Measurements from ENCODE around the gene TBC1D24. TPM values are rescaled to one million over a fixed set of nuclear protein-coding genes. Genes with fewer than 3 reads are reported as not detected.

TBC1D24 gene
- 13.2 and 16.4 TPM in 2 replicates for total RNA-seq (2012; rRNA removed)

GRCh38 chr16:2474877-2475412, at the start of gene TBC1D24:
TSS of gene TBC1D24 (plus strand) at chr16:2475127. CDS start at chr16:2496149, 21,022 bp downstream.
- H3K4me1 ChIP-seq (ENCODE audit: control insufficient read depth, insufficient read depth, low read length) = peaks cover 30% of the 10 kb centered on the region
- H3K36me3 ChIP-seq (ENCODE audit: insufficient read depth, low read length) = no peaks in the 10 kb centered on the region
- peak within 1 kb of the TSS; percentile 100 for H3K4me2 ChIP-seq (ENCODE audit: low read length)
- no peaks in the 10 kb centered on the region for H3K9me3 ChIP-seq (replicated peaks; ENCODE audit: low read length)
- peak within 1 kb of the TSS; percentile 95 for H3K4me3 ChIP-seq (ENCODE audit: low read length)
- H3K27me3 ChIP-seq (ENCODE audit: control insufficient read depth, insufficient read depth, low read length) = peaks cover 19% of the 10 kb centered on the region
- H3K9ac ChIP-seq (ENCODE audit: low read depth, low read length) = peak within 1 kb of the TSS; percentile 93

GRCh38 chr16:2425825-2426430, 49.0 kb upstream of the TBC1D24 start:
- H3K4me1 ChIP-seq (ENCODE audit: control insufficient read depth, insufficient read depth, low read length) = peaks cover 19% of the 10 kb centered on the region
- H3K27me3 ChIP-seq (ENCODE audit: control insufficient read depth, insufficient read depth, low read length) = no peaks in the 10 kb centered on the region
- H3K36me3 ChIP-seq (ENCODE audit: insufficient read depth, low read length) = no peaks in the 10 kb centered on the region
- no peak overlapping the region for H3K9ac ChIP-seq (ENCODE audit: low read depth, low read length)
- no peak overlapping the region for H3K4me2 ChIP-seq (ENCODE audit: low read length)
- no peaks in the 10 kb centered on the region for H3K9me3 ChIP-seq (replicated peaks; ENCODE audit: low read length)
- H3K4me3 ChIP-seq (ENCODE audit: low read length) = no peak overlapping the region

GRCh38 chr16:2426941-2427361, 48.0 kb upstream of the TBC1D24 start:
- Histone ChIP-seq H3K4me2 (ENCODE audit: low read length) (no peak overlapping the region), H3K36me3 (ENCODE audit: insufficient read depth, low read length) (peaks cover 2% of the 10 kb centered on the region), H3K4me1 (ENCODE audit: control insufficient read depth, insufficient read depth, low read length) (peaks cover 23% of the 10 kb centered on the region), H3K9me3 (replicated peaks; ENCODE audit: low read length) (no peaks in the 10 kb centered on the region), H3K4me3 (ENCODE audit: low read length) (no peak overlapping the region), H3K9ac (ENCODE audit: low read depth, low read length) (no peak overlapping the region), H3K27me3 (ENCODE audit: control insufficient read depth, insufficient read depth, low read length) (no peaks in the 10 kb centered on the region)

GRCh38 chr16:2427526-2427925, 47.4 kb upstream of the TBC1D24 start:
- no peak overlapping the region for H3K4me2 ChIP-seq (ENCODE audit: low read length)
- peaks cover 7% of the 10 kb centered on the region for H3K36me3 ChIP-seq (ENCODE audit: insufficient read depth, low read length)
- H3K9me3 ChIP-seq (replicated peaks; ENCODE audit: low read length) = no peaks in the 10 kb centered on the region
- no peak overlapping the region for H3K4me3 ChIP-seq (ENCODE audit: low read length)
- no peak overlapping the region for H3K9ac ChIP-seq (ENCODE audit: low read depth, low read length)
- H3K4me1 ChIP-seq (ENCODE audit: control insufficient read depth, insufficient read depth, low read length) = peaks cover 23% of the 10 kb centered on the region
- H3K27me3 ChIP-seq (ENCODE audit: control insufficient read depth, insufficient read depth, low read length) = no peaks in the 10 kb centered on the region

GRCh38 chr16:2428051-2428783, 46.7 kb upstream of the TBC1D24 start:
- H3K27me3 ChIP-seq (ENCODE audit: control insufficient read depth, insufficient read depth, low read length) = no peaks in the 10 kb centered on the region
- H3K4me3 ChIP-seq (ENCODE audit: low read length) = peak overlapping the region; percentile 98
- peaks cover 23% of the 10 kb centered on the region for H3K4me1 ChIP-seq (ENCODE audit: control insufficient read depth, insufficient read depth, low read length)
- peaks cover 14% of the 10 kb centered on the region for H3K36me3 ChIP-seq (ENCODE audit: insufficient read depth, low read length)
- peak overlapping the region; percentile 91 for H3K4me2 ChIP-seq (ENCODE audit: low read length)
- H3K9me3 ChIP-seq (replicated peaks; ENCODE audit: low read length) = no peaks in the 10 kb centered on the region
- H3K9ac ChIP-seq (ENCODE audit: low read depth, low read length) = peak overlapping the region; percentile 83

- Histone ChIP-seq H3K4me3 (ENCODE audit: low read length) (peak overlapping the region; percentile 98), H3K4me1 (ENCODE audit: control insufficient read depth, insufficient read depth, low read length) (peaks cover 23% of the 10 kb centered on the region)
These were observed 46.2 kb upstream of the TBC1D24 start for GRCh38 chr16:2428784-2429033.

GRCh38 chr16:2429034-2429770, 45.7 kb upstream of the TBC1D24 start, which contains the start of gene CCNF:
TSS of gene CCNF (plus strand) at chr16:2429447. CDS start at chr16:2429482, 35 bp downstream.
- H3K4me3 ChIP-seq (ENCODE audit: low read length) = peak within 1 kb of the TSS; percentile 98
- peaks cover 16% of the 10 kb centered on the region for H3K36me3 ChIP-seq (ENCODE audit: insufficient read depth, low read length)
- no peaks in the 10 kb centered on the region for H3K27me3 ChIP-seq (ENCODE audit: control insufficient read depth, insufficient read depth, low read length)
- H3K4me1 ChIP-seq (ENCODE audit: control insufficient read depth, insufficient read depth, low read length) = peaks cover 23% of the 10 kb centered on the region
- H3K4me2 ChIP-seq (ENCODE audit: low read length) = peak within 1 kb of the TSS; percentile 91
- peak within 1 kb of the TSS; percentile 89 for H3K9ac ChIP-seq (ENCODE audit: low read depth, low read length)
- no peaks in the 10 kb centered on the region for H3K9me3 ChIP-seq (replicated peaks; ENCODE audit: low read length)

More at GRCh38 chr16:2428784-2429033, 46.2 kb upstream of the TBC1D24 start:
- Histone ChIP-seq H3K36me3 (ENCODE audit: insufficient read depth, low read length) (peaks cover 16% of the 10 kb centered on the region), H3K9ac (ENCODE audit: low read depth, low read length) (peak overlapping the region; percentile 83), H3K27me3 (ENCODE audit: control insufficient read depth, insufficient read depth, low read length) (no peaks in the 10 kb centered on the region), H3K9me3 (replicated peaks; ENCODE audit: low read length) (no peaks in the 10 kb centered on the region), H3K4me2 (ENCODE audit: low read length) (peak overlapping the region; percentile 91)

GRCh38 chr16:2429771-2430663, 44.9 kb upstream of the TBC1D24 start:
- no peaks in the 10 kb centered on the region for H3K27me3 ChIP-seq (ENCODE audit: control insufficient read depth, insufficient read depth, low read length)
- H3K36me3 ChIP-seq (ENCODE audit: insufficient read depth, low read length) = peaks cover 19% of the 10 kb centered on the region
- peak overlapping the region; percentile 98 for H3K4me3 ChIP-seq (ENCODE audit: low read length)
- H3K4me1 ChIP-seq (ENCODE audit: control insufficient read depth, insufficient read depth, low read length) = peaks cover 23% of the 10 kb centered on the region
- H3K4me2 ChIP-seq (ENCODE audit: low read length) = peak overlapping the region; percentile 88
- no peaks in the 10 kb centered on the region for H3K9me3 ChIP-seq (replicated peaks; ENCODE audit: low read length)
- H3K9ac ChIP-seq (ENCODE audit: low read depth, low read length) = peak overlapping the region; percentile 89

- H3K4me3 ChIP-seq (ENCODE audit: low read length) = no peak overlapping the region
- no peaks in the 10 kb centered on the region for H3K27me3 ChIP-seq (ENCODE audit: control insufficient read depth, insufficient read depth, low read length)
- peaks cover 23% of the 10 kb centered on the region for H3K4me1 ChIP-seq (ENCODE audit: control insufficient read depth, insufficient read depth, low read length)
- H3K4me2 ChIP-seq (ENCODE audit: low read length) = no peak overlapping the region
- no peaks in the 10 kb centered on the region for H3K9me3 ChIP-seq (replicated peaks; ENCODE audit: low read length)
- no peak overlapping the region for H3K9ac ChIP-seq (ENCODE audit: low read depth, low read length)
- H3K36me3 ChIP-seq (ENCODE audit: insufficient read depth, low read length) = peaks cover 36% of the 10 kb centered on the region
These were observed 42.6 kb upstream of the TBC1D24 start for GRCh38 chr16:2432286-2432685.

GRCh38 chr16:2432801-2433505, 42.0 kb upstream of the TBC1D24 start:
- Histone ChIP-seq H3K36me3 (ENCODE audit: insufficient read depth, low read length) (peaks cover 38% of the 10 kb centered on the region), H3K9ac (ENCODE audit: low read depth, low read length) (no peak overlapping the region)

More at GRCh38 chr16:2432801-2433505, 42.0 kb upstream of the TBC1D24 start:
- Histone ChIP-seq H3K4me2 (ENCODE audit: low read length) (no peak overlapping the region), H3K9me3 (replicated peaks; ENCODE audit: low read length) (no peaks in the 10 kb centered on the region), H3K4me3 (ENCODE audit: low read length) (no peak overlapping the region), H3K4me1 (ENCODE audit: control insufficient read depth, insufficient read depth, low read length) (peaks cover 23% of the 10 kb centered on the region), H3K27me3 (ENCODE audit: control insufficient read depth, insufficient read depth, low read length) (no peaks in the 10 kb centered on the region)

Measured in skeletal muscle satellite cell (primary cell).